ENCODE results near the gene PPIE. TPM values are rescaled to one million over a fixed set of nuclear protein-coding genes. Genes with fewer than 3 reads are reported as not detected.
"Not testable (repeated sequence)": the region's sequence is repeated elsewhere in the genome, so short reads cannot be mapped to it uniquely, and the experiment has no call there.

The PPIE gene
- total RNA-seq, 2 donors from 2014 or later = 34.7 to 42.6 TPM

DNA sequence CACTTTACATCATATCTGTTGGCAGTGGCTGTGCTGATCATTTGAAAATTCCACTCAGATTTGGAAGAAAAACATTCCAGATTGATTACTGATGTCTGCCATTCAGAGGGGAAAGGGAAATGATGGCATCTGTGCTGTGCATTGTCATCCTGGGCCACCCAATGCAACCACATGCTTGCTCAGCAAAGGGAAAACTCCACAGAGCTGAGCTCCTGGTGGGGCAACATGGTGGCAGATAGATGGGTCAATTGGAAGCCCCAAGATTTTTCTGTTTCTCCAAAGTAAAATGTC, 20.7 kb downstream of the PPIE start:
- intact Hi-C loops (cut with DNase I) = no loop called here
- Histone ChIP-seq H3K9ac (ENCODE audit: low read depth in 2 of 2, low read length in 2 of 2) (no peak overlapping the region), H3K36me3 (no peaks in the 10 kb centered on the region), H3K9me3 (no peaks in the 10 kb centered on the region), H3K4me3 (no peak overlapping the region), H3K27ac (no peak overlapping the region), H3K27me3 (no peaks in the 10 kb centered on the region), H3K4me1 (no peaks in the 10 kb centered on the region)
- no peak for DNase-seq
- TF ChIP-seq, protein P1, sequence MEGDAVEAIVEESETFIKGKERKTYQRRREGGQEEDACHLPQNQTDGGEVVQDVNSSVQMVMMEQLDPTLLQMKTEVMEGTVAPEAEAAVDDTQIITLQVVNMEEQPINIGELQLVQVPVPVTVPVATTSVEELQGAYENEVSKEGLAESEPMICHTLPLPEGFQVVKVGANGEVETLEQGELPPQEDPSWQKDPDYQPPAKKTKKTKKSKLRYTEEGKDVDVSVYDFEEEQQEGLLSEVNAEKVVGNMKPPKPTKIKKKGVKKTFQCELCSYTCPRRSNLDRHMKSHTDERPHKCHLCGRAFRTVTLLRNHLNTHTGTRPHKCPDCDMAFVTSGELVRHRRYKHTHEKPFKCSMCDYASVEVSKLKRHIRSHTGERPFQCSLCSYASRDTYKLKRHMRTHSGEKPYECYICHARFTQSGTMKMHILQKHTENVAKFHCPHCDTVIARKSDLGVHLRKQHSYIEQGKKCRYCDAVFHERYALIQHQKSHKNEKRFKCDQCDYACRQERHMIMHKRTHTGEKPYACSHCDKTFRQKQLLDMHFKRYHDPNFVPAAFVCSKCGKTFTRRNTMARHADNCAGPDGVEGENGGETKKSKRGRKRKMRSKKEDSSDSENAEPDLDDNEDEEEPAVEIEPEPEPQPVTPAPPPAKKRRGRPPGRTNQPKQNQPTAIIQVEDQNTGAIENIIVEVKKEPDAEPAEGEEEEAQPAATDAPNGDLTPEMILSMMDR (IDR thresholded peaks at IDR 0.05) = no peak

DNA sequence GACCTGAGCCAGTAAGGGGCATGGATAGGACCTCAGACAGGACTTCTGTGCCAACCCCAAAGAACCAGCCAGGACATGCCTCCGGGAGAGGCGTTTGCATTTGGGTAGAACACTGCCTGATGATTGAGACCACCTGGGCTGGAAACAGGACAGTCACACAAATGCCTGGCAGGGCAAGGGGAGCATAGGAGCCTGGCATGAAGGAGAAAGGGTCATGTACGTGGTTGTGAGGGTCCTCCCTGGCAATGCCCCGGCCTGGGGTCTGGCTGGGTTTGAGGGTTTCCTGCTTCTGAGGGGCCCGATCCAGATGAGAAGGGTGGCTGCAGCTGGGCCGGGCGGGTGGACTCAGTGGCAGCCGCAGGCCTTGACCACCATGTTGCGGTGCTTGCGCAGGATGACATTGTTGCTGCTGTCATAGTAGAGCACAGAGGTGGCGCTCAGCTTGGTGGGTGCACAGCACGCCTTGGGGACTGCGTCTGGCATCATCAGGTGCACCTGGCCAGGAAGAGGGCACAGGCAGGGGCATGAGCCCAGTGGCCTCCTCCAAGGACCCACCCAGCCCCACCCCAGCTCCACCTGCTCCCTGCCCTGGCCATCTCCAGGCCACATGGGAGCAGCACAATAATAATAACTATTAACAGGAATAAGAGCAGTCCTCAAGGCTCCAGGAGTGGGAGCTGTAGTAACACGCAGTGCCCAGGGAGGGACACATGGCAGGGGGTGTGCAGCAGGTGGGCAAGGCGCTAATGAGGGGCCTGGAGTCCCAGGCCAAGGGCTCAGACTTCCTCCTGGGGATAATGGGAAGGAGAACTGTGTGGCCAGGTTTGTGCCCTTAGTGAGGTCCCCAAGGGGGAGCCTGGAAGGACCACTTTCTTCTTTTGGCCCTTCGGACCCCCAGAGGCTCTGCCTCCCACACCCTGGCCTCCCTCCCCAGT, 21.7 kb downstream of the PPIE start:
- Histone ChIP-seq H3K36me3 (no peaks in the 10 kb centered on the region), H3K9ac (ENCODE audit: low read depth in 2 of 2, low read length in 2 of 2) (no peak overlapping the region), H3K4me3 (no peak overlapping the region), H3K9me3 (no peaks in the 10 kb centered on the region), H3K27me3 (no peaks in the 10 kb centered on the region), H3K4me1 (no peaks in the 10 kb centered on the region), H3K27ac (no peak overlapping the region)
- intact Hi-C loops (cut with DNase I) = no loop called here
- TF ChIP-seq, protein P1 (IDR thresholded peaks at IDR 0.05) = no peak
- DNase-seq = no peak

DNA sequence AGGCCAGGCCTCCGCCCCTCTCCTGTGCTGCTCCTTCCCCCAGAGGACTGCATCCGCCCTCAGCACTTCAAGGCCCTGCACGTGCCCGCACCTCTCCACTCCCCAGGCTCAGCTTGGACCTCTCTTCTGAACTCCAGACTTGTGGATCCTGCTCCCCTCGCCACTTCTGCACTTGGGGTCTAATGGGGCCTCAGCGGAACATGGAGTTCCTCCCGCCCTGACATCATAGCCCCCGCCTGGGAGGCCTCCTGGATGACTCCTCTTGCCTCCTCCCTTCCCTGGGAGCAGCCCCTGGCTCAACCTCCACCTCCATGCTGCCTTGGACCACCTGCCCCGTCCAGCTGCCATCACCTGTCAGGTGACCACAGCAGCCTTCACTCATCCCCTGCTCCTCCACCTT, 22.3 kb downstream of the PPIE start:
- Histone ChIP-seq H3K9me3 (no peaks in the 10 kb centered on the region), H3K4me1 (no peaks in the 10 kb centered on the region), H3K9ac (ENCODE audit: low read depth in 2 of 2, low read length in 2 of 2) (no peak overlapping the region), H3K4me3 (no peak overlapping the region), H3K36me3 (no peaks in the 10 kb centered on the region), H3K27ac (no peak overlapping the region), H3K27me3 (no peaks in the 10 kb centered on the region)
- intact Hi-C loops (cut with DNase I) = no loop called here
- no peak for DNase-seq
- TF ChIP-seq, protein P1 (IDR thresholded peaks at IDR 0.05) = no peak

DNA sequence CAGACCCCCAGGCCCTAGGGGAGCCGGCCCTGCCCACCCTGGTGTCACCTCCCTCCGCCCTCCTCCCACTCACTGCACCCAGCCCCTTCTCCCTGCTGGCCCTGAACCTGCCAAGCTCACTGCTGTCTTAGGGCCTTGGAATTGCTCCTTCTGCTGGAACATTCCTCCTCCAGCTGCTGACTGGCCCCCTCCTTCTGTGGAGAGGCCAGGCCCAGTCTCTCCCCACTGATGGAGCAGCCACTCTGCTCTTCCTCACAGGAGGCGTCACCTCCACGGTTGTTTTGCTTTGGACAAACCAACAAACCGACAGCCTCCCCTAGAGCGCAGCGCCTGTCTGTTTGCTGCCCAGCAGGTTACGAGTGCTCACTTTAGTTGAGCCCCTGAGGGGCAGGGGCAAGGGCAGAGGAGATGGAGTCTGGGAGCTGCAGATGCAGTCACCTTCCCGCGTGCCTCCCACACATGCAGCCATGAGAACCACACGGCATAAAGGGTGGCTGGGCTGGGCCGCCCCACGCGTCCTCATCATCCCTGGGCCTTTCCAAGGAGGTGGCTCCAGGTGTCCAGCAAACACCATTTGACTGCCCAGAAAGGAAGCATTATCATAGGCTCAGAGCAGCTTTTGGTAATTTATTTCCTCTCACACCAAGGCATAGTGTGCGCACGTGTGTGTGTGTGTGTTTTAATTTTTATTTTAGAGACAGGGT, 23.0 kb downstream of the PPIE start:
- TF ChIP-seq, protein P1 (IDR thresholded peaks at IDR 0.05) = no peak
- Histone ChIP-seq H3K9ac (ENCODE audit: low read depth in 2 of 2, low read length in 2 of 2) (no peak overlapping the region), H3K27me3 (no peaks in the 10 kb centered on the region), H3K9me3 (no peaks in the 10 kb centered on the region), H3K4me1 (no peaks in the 10 kb centered on the region), H3K4me3 (no peak overlapping the region), H3K36me3 (no peaks in the 10 kb centered on the region), H3K27ac (no peak overlapping the region)
- intact Hi-C loops (cut with DNase I) = no loop called here
- no peak for DNase-seq

DNA sequence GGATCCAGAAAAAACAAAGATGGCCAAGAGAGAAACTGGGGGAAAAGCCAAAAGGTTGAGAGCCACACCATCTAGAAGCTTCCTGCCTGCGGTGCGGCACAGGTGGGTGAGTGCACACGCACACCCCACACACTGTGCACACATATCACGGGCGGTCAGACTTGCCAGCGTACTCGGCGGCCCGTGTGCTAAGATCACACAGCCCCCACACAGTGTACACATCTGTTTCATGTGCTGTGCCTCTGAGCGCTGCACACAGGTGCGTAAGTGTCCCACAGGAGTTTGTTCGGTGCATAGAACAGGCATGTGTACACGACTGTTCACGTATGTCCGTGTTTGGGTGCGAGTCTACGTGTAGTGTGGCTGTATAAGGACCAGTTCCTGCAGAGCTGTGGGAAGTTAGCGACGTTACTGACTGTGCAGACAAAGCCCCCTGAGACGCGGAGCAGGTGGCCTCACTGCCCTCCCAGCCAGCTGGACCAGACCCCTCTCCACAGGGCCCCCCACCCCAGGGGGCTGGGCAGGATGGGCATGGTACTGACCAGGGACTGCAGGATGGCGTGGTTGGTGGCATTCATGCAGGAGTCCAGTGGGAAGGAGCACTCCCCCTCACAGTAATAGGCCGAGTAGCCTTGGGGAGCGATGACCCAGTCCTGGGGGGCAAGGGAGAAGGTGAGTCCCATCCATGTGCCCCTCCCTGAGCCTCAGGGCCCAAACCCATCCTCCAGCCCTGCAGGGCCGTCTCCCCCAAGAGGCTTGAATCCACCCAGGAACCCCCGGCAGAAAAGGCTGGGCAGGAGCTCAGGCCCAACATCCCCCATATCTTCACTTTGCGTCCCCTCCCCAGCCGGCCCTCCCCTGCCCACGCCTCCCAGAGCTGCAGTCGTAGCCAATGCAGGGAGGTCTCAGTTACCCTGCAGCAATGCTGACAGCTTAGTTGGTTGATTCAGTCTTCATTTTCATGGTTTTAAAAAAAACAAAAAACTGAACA, 24.2 kb downstream of the PPIE start:
- no peak overlapping the region for H3K27ac ChIP-seq
- H3K9me3 ChIP-seq = no peaks in the 10 kb centered on the region
- intact Hi-C loops (cut with DNase I) = no loop called here
- H3K4me3 ChIP-seq = no peak overlapping the region
- no peak overlapping the region for H3K9ac ChIP-seq (ENCODE audit: low read depth in 2 of 2, low read length in 2 of 2)
- TF ChIP-seq, protein P1 (IDR thresholded peaks at IDR 0.05) = no peak
- H3K4me1 ChIP-seq = no peaks in the 10 kb centered on the region
- H3K36me3 ChIP-seq = no peaks in the 10 kb centered on the region
- no peaks in the 10 kb centered on the region for H3K27me3 ChIP-seq
- DNase-seq = no peak

DNA sequence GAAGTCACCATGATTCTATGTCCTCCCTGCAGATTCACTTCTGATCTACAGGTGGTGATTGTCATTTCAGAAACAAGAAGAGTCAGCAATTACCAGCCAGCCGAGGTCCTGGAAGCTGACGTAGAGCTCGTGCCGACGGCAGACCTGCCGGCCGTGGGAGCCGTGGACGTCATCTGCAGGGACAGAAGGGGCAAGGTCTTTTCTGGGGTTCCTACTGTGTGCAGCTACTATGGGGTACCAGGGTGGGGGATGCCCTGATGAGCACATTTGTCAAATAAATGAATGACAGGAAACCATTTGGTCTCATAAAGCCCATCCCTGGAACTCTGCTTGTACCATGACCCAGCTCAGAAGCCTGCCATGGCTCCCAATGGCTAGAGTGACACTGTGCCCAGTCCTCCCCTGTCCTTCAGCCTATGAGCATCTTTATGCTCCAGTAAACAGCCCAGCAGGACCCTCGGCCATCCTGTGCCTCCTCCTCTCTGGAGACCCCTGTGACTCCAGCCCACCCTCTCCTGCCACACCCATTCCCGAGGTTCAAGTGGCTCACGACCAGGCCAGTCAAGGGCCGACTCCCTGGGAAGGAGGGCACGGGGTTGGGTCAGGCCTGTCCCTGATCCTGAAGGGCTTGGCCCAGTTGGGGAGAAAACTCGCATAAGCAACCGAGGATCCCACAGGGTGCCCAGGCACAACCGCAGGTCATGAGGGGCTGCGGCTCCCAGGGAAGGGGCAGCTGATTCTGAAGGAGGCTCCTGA, 25.1 kb downstream of the PPIE start:
- H3K9ac ChIP-seq (ENCODE audit: low read depth in 2 of 2, low read length in 2 of 2); DNase-seq; H3K4me1 ChIP-seq; H3K36me3 ChIP-seq; H3K4me3 ChIP-seq; H3K27ac ChIP-seq; H3K9me3 ChIP-seq; H3K27me3 ChIP-seq; intact Hi-C loops (cut with DNase I): not testable (repeated sequence)

DNA sequence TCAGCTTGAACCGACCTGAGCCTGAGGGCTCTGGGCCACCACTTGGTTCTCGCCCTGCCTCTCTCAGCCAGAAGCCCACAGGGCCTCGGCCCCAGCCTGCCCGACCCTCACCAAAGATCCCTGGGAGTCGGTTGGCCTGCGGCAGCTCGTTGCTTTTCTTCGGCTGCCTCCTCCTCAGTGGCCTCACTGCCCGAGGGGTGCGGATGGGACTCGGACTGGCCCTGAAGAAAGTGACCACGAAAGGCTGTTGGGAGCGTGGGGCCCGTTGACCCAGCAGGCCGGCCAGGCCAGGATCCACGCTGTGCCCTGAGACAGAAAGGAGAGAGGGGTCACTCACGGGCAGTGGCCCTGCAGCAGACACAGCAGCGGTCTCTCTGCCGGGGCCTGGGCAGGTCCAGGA, 25.8 kb downstream of the PPIE start:
- H3K27ac ChIP-seq; H3K4me3 ChIP-seq; H3K36me3 ChIP-seq; H3K4me1 ChIP-seq; intact Hi-C loops (cut with DNase I); H3K9ac ChIP-seq (ENCODE audit: low read depth in 2 of 2, low read length in 2 of 2); H3K27me3 ChIP-seq; DNase-seq; H3K9me3 ChIP-seq: not testable (repeated sequence)
